GM18502 (cell line): ENCODE measurements around the gene CLDN11.

Experiments
- ATAC-seq: cut with Tn5 transposase; IDR thresholded peaks from one replicate; pipeline ENCODE4 v1.9.1; 2021; ENCODE audit warnings: mild to moderate bottlenecking; ENCODE audit not compliant: unreplicated experiment, poor library complexity

Gene CLDN11

GRCh38 chr3:170467571-170468147 is 49.0 kb downstream of the CLDN11 start:
- ATAC-seq, result no peak

GRCh38 chr3:170469151-170470062 is 50.7 kb downstream of the CLDN11 start:
- no peak for ATAC-seq

GRCh38 chr3:170470063-170471016 is 51.7 kb downstream of the CLDN11 start:
- ATAC-seq, result no peak

- no peak for ATAC-seq
Observed at GRCh38 chr3:170471149-170471548, 52.5 kb downstream of the CLDN11 start.

- no peak for ATAC-seq
Observed at GRCh38 chr3:170473358-170473757, 54.7 kb downstream of the CLDN11 start.

GRCh38 chr3:170475092-170475685 is 56.5 kb downstream of the CLDN11 start:
- no peak for ATAC-seq

- no peak for ATAC-seq
Observed at GRCh38 chr3:170476291-170476690, 57.6 kb downstream of the CLDN11 start.

- ATAC-seq, result no peak
Observed at GRCh38 chr3:170477395-170477794, 58.7 kb downstream of the CLDN11 start.

GRCh38 chr3:170480111-170480510 is 61.4 kb downstream of the CLDN11 start:
- no peak for ATAC-seq

GRCh38 chr3:170482199-170482598 is 63.5 kb downstream of the CLDN11 start:
- no peak for ATAC-seq

- no peak for ATAC-seq
Observed at GRCh38 chr3:170483485-170484262, 65.0 kb downstream of the CLDN11 start.
